GM06990 (cell line): ENCODE results near the gene ITFG1.

Source experiments
- DNase-seq: peaks from one replicate; pipeline ENCODE4 v3.0.0-alpha.2; 2011; ENCODE audit not compliant: insufficient read length; ENCODE audit errors: extremely low read depth
- H3K27me3 ChIP-seq: replicated peaks from 2 replicates; pipeline ENCODE4 v1.6.0; 2011; ENCODE audit warnings: low read length; ENCODE audit not compliant: control insufficient read depth, insufficient read depth
- H3K36me3 ChIP-seq: 2 replicates; pipeline ENCODE4 v1.5.1; 2011; ENCODE audit warnings: low read length; ENCODE audit not compliant: control insufficient read depth, insufficient read depth
- H3K4me3 ChIP-seq: replicated peaks from 2 replicates; pipeline ENCODE4 v1.5.1; 2011; ENCODE audit warnings: low read depth, mild to moderate bottlenecking, control low read depth, low read length
- CTCF ChIP-seq: IDR thresholded peaks from 2 replicates; pipeline ENCODE4 v1.5.1; 2011; ENCODE audit warnings: low read length, control low read depth, mild to moderate bottlenecking, inconsistent platforms; ENCODE audit not compliant: insufficient read depth, poor library complexity, severe bottlenecking

The ITFG1 gene

GRCh38 chr16:47460711-47461597 is at the start of gene ITFG1, which contains the start of gene PHKB:
ITFG1 (minus strand) TSS chr16:47461063; CDS start chr16:47461045, 18 bp downstream.
PHKB (plus strand) TSS chr16:47461331; CDS start chr16:47461351, 20 bp downstream.
- Histone ChIP-seq H3K27me3 (no peaks in the 10 kb centered on the region), H3K4me3 (peak within 1 kb of the TSS; percentile 96), H3K36me3 (no peaks in the 10 kb centered on the region)
- TF ChIP-seq CTCF = no peak
- DNase-seq = peak; percentile 96

DNA sequence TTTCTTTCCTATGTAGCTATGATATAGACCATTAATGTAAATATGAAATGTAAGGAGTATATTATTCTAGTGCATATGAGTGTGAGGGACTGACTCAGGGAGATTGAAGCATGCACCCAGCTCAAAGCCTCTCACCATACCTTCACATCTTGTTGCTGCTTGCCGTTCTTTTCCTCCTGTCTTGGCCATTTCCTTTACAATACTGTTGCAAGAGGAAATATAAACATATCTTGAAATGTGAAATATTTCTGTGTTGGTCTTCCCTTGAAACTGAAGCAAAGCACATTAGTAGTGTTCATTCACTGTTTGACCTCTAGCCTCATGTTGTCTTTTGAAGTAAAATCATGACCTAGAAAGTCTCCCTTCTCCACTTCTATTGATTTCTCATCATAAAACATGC is 46.8 kb upstream of the ITFG1 start:
- Histone ChIP-seq H3K27me3 (no peaks in the 10 kb centered on the region), H3K36me3 (peaks cover 6% of the 10 kb centered on the region), H3K4me3 (no peak overlapping the region)
- no peak for DNase-seq
- no peak for TF ChIP-seq CTCF

DNA sequence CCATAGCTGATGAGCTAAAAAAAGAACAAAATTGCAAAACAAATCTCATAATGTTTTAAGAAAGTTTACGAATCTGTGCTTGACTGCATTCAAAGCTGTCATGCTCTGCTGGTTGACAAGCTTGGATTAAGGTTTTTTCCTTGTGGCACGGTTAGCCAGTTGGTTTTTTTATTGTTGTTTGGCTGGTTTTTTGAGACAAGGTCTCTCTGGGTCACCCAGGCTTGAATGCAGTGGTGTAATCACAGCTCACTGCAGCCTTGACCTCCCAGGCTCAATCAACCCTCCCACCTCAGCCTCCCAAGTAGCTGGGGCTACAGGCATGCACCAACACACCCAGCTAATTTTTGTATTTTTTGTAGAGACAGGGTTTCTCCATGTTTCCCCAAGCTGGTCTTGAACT is 45.9 kb upstream of the ITFG1 start:
- TF ChIP-seq CTCF = no peak
- Histone ChIP-seq H3K36me3 (peaks cover 6% of the 10 kb centered on the region), H3K27me3 (no peaks in the 10 kb centered on the region), H3K4me3 (no peak overlapping the region)
- no peak for DNase-seq

DNA sequence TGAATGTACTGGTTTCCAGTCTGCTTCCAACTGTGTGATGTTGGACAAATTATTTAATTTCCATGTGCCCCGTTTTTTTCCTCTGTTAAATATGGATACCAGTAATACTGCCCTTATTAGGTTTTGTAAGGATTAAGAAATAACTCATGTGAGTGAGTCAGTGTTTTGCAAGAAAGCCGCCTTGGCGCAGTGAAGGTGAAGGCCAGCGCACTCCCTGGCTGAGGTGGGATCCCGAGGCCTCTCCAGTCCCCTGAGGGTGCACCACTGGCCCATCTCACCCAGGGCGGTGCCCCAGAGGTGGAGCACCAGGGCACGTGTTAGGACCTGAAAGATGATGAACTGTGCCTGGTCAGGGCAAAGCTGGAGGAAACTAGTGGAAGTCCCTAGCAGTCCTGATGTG is 43.7 kb upstream of the ITFG1 start:
- TF ChIP-seq CTCF = no peak

DNA sequence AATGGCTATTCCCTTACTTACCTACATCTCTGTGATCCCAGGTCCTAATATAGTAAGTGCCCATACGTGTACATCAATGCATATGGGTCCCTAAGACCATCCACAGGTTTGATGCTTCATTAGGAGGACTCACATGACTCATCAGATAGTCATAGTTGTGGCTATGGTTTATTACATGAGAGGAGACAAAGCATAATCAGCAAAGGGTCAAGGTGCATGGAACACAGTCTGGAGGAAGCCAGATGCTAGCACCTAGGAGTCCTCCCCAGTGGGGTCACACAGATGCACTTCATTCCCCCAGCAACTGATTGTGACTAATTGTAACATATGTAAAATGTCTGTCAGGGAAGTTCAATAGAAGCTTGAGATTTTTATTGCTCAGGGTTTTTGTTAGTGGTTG is 43.1 kb upstream of the ITFG1 start:
- no peak for TF ChIP-seq CTCF
- Histone ChIP-seq H3K36me3 (peaks cover 9% of the 10 kb centered on the region), H3K4me3 (no peak overlapping the region), H3K27me3 (no peaks in the 10 kb centered on the region)
- DNase-seq = no peak

More for the DNA sequence above, 43.7 kb upstream of the ITFG1 start:
- H3K27me3 ChIP-seq = no peaks in the 10 kb centered on the region
- H3K4me3 ChIP-seq = no peak overlapping the region
- peaks cover 9% of the 10 kb centered on the region for H3K36me3 ChIP-seq
- DNase-seq = no peak
